Measurements from ENCODE around the gene LRRC8D. TPM values are rescaled to one million over a fixed set of nuclear protein-coding genes. Genes with fewer than 3 reads are reported as not detected.

Gene LRRC8D
- total RNA-seq, 1 donor from 2014 or later: 1.3 TPM

GRCh38 chr1:89939693-89940438 lies 119.0 kb downstream of the LRRC8D start:
- DNase-seq (ENCODE audit: low spot score in 2 of 2): no peak

GRCh38 chr1:89941110-89941766 lies 120.4 kb downstream of the LRRC8D start:
- Histone ChIP-seq H3K9me3 (no peaks in the 10 kb centered on the region), H3K4me1 (no peaks in the 10 kb centered on the region), H3K27me3 (no peaks in the 10 kb centered on the region), H3K27ac (no peak overlapping the region), H3K36me3 (no peaks in the 10 kb centered on the region), H3K4me3 (no peak overlapping the region)
- intact Hi-C loops (cut with DNase I): no loop called here
- TF ChIP-seq CTCF (IDR thresholded peaks at IDR 0.05): no peak
- DNase-seq (ENCODE audit: low spot score in 2 of 2): no peak

More at GRCh38 chr1:89939693-89940438, 119.0 kb downstream of the LRRC8D start:
- Histone ChIP-seq H3K4me1 (no peaks in the 10 kb centered on the region), H3K4me3 (no peak overlapping the region), H3K27ac (no peak overlapping the region), H3K9me3 (no peaks in the 10 kb centered on the region), H3K27me3 (no peaks in the 10 kb centered on the region), H3K36me3 (no peaks in the 10 kb centered on the region)
- no peak for TF ChIP-seq CTCF (IDR thresholded peaks at IDR 0.05)
- intact Hi-C loops (cut with DNase I): no loop called here

- H3K27me3 ChIP-seq: no peaks in the 10 kb centered on the region
- no peak for DNase-seq (ENCODE audit: low spot score in 2 of 2)
- no peak overlapping the region for H3K27ac ChIP-seq
- intact Hi-C loops (cut with DNase I): no loop called here
- H3K36me3 ChIP-seq: no peaks in the 10 kb centered on the region
- TF ChIP-seq CTCF (IDR thresholded peaks at IDR 0.05): no peak
- no peaks in the 10 kb centered on the region for H3K4me1 ChIP-seq
- H3K9me3 ChIP-seq: no peaks in the 10 kb centered on the region
- no peak overlapping the region for H3K4me3 ChIP-seq
These were observed 121.2 kb downstream of the LRRC8D start for GRCh38 chr1:89942014-89942413.

GRCh38 chr1:89942825-89943658 lies 122.2 kb downstream of the LRRC8D start:
- Histone ChIP-seq H3K27ac (no peak overlapping the region), H3K4me3 (no peak overlapping the region), H3K4me1 (no peaks in the 10 kb centered on the region), H3K9me3 (no peaks in the 10 kb centered on the region), H3K36me3 (no peaks in the 10 kb centered on the region), H3K27me3 (no peaks in the 10 kb centered on the region)
- no peak for TF ChIP-seq CTCF (IDR thresholded peaks at IDR 0.05)
- DNase-seq (ENCODE audit: low spot score in 2 of 2): no peak
- intact Hi-C loops (cut with DNase I): no loop called here

- no peak for DNase-seq (ENCODE audit: low spot score in 2 of 2)
- Histone ChIP-seq H3K27ac (no peak overlapping the region), H3K4me3 (no peak overlapping the region), H3K27me3 (no peaks in the 10 kb centered on the region), H3K9me3 (no peaks in the 10 kb centered on the region), H3K36me3 (no peaks in the 10 kb centered on the region), H3K4me1 (no peaks in the 10 kb centered on the region)
- no peak for TF ChIP-seq CTCF (IDR thresholded peaks at IDR 0.05)
- intact Hi-C loops (cut with DNase I): no loop called here
These were observed 123.3 kb downstream of the LRRC8D start for GRCh38 chr1:89943846-89944781.
